ENCODE results near the gene TRAF6.

TRAF6 gene

GRCh38 chr11:36451681-36452080, 58.4 kb downstream of the TRAF6 start:
- CTCF ChIA-PET, result interaction anchor here (1.3 to 3.3 kb wide), 8 partner anchors 11 to 96 kb away, joined by 5 to 15 read pairs (median 10); no protein-coding TSS in a partner anchor
- peak overlapping the region in 1 of 7 experiments; percentile 28 for H3K4me3 ChIP-seq (ENCODE audit: control insufficient read depth in 1 of 7, extremely low read depth in 1 of 7, insufficient read depth in 4 of 7, low read depth in 2 of 7, low read length in 6 of 7)
- H3K9me3 ChIP-seq (ENCODE audit: control extremely low read depth in 1 of 5, control insufficient read depth in 4 of 5, insufficient read depth in 2 of 5, low read depth in 1 of 5, low read length in 4 of 5), result no peaks in the 10 kb centered on the region
- H3K27me3 ChIP-seq (replicated peaks in 2 of 5; ENCODE audit: control insufficient read depth in 4 of 5, insufficient read depth in 5 of 5, low read length in 4 of 5), result no peaks in the 10 kb centered on the region
- 75% methylated on average over 1 of the region's 1 CpG for WGBS (ENCODE audit: insufficient coverage)
- POLR2A ChIA-PET, result interaction anchor here (1.1 kb wide), 1 partner anchor 41 kb away, joined by 3 read pairs; no protein-coding TSS in a partner anchor
- H3K27ac ChIP-seq (ENCODE audit: insufficient read depth in 1 of 2, low read depth in 1 of 2, low read length in 2 of 2, poor library complexity in 1 of 2, severe bottlenecking in 2 of 2), result peak overlapping the region in 1 of 2 experiments; percentile 59
- peak in 1 of 3 donors; percentile 16 for DNase-seq
- H3K36me3 ChIP-seq (ENCODE audit: control insufficient read depth in 4 of 4, insufficient read depth in 4 of 4, low read length in 3 of 4), result peaks cover 2 to 83% (median 31%) of the 10 kb centered on the region in 4 experiments
- peaks cover 28 to 78% (median 72%) of the 10 kb centered on the region in 4 experiments for H3K4me1 ChIP-seq (ENCODE audit: control extremely low read depth in 1 of 4, control insufficient read depth in 4 of 4, insufficient read depth in 4 of 4, low read length in 3 of 4)

DNA sequence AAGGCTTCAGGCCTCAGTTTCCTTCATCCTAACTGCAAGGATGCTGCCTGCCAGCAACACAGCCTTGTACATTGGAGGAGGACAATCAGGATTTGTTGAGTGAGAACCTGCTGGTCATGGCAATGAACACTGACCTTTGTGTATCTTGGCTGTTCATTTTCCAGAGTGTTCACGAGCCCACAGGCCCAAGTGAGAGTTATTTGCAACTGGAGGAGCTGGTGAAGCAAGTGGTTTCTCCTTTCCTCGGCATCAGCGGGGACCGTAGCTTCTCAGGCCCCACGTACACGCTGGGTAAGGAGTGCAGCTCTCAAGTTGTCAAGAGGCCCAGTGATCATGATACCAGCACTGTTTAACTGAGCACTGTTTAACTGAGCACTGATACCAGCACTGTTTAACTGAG, 59.0 kb downstream of the TRAF6 start:
- Histone ChIP-seq H3K4me1 (ENCODE audit: control extremely low read depth in 1 of 4, control insufficient read depth in 4 of 4, insufficient read depth in 4 of 4, low read length in 3 of 4) (peaks cover 28 to 73% (median 68%) of the 10 kb centered on the region in 4 experiments), H3K9me3 (ENCODE audit: control extremely low read depth in 1 of 5, control insufficient read depth in 4 of 5, insufficient read depth in 2 of 5, low read depth in 1 of 5, low read length in 4 of 5) (no peaks in the 10 kb centered on the region), H3K4me3 (ENCODE audit: control insufficient read depth in 1 of 7, extremely low read depth in 1 of 7, insufficient read depth in 4 of 7, low read depth in 2 of 7, low read length in 6 of 7) (peak overlapping the region in 1 of 7 experiments; percentile 28), H3K36me3 (ENCODE audit: control insufficient read depth in 4 of 4, insufficient read depth in 4 of 4, low read length in 3 of 4) (peaks cover 7 to 83% (median 32%) of the 10 kb centered on the region in 4 experiments), H3K27me3 (replicated peaks in 2 of 5; ENCODE audit: control insufficient read depth in 4 of 5, insufficient read depth in 5 of 5, low read length in 4 of 5) (no peaks in the 10 kb centered on the region), H3K27ac (ENCODE audit: insufficient read depth in 1 of 2, low read depth in 1 of 2, low read length in 2 of 2, poor library complexity in 1 of 2, severe bottlenecking in 2 of 2) (no peak overlapping the region)
- POLR2A ChIA-PET, result no interaction called here
- CTCF ChIA-PET, result interaction anchor here (1.9 to 2.5 kb wide), 4 partner anchors 13 to 39 kb away, joined by 7 to 11 read pairs (median 10); no protein-coding TSS in a partner anchor
- no peak for DNase-seq
- WGBS (ENCODE audit: insufficient coverage), result 89% methylated on average over 6 of the region's 6 CpGs

GRCh38 chr11:36450110-36450572, 59.9 kb downstream of the TRAF6 start:
- no peaks in the 10 kb centered on the region for H3K27me3 ChIP-seq (replicated peaks in 2 of 5; ENCODE audit: control insufficient read depth in 4 of 5, insufficient read depth in 5 of 5, low read length in 4 of 5)
- H3K4me1 ChIP-seq (ENCODE audit: control extremely low read depth in 1 of 4, control insufficient read depth in 4 of 4, insufficient read depth in 4 of 4, low read length in 3 of 4), result peaks cover 28 to 64% (median 61%) of the 10 kb centered on the region in 4 experiments
- WGBS (ENCODE audit: insufficient coverage), result 0% methylated on average over 2 of the region's 3 CpGs
- no peaks in the 10 kb centered on the region for H3K9me3 ChIP-seq (ENCODE audit: control extremely low read depth in 1 of 5, control insufficient read depth in 4 of 5, insufficient read depth in 2 of 5, low read depth in 1 of 5, low read length in 4 of 5)
- DNase-seq, result peak; percentile 21 to 57 (median 48)
- peak overlapping the region in 6 of 7 experiments; percentile 12 to 74 (median 38) for H3K4me3 ChIP-seq (ENCODE audit: control insufficient read depth in 1 of 7, extremely low read depth in 1 of 7, insufficient read depth in 4 of 7, low read depth in 2 of 7, low read length in 6 of 7)
- peaks cover 7 to 81% (median 29%) of the 10 kb centered on the region in 4 experiments for H3K36me3 ChIP-seq (ENCODE audit: control insufficient read depth in 4 of 4, insufficient read depth in 4 of 4, low read length in 3 of 4)
- ChIA-PET CTCF (interaction anchor here (0.7 to 2.5 kb wide), 11 partner anchors 10 to 74 kb away, joined by 3 to 10 read pairs (median 5); no protein-coding TSS in a partner anchor), POLR2A (interaction anchor here (0.6 to 2.1 kb wide), 2 partner anchors 21 to 74 kb away, joined by 4 to 5 read pairs; no protein-coding TSS in a partner anchor)
- peak overlapping the region; percentile 0 to 27 for H3K27ac ChIP-seq (ENCODE audit: insufficient read depth in 1 of 2, low read depth in 1 of 2, low read length in 2 of 2, poor library complexity in 1 of 2, severe bottlenecking in 2 of 2)

DNA sequence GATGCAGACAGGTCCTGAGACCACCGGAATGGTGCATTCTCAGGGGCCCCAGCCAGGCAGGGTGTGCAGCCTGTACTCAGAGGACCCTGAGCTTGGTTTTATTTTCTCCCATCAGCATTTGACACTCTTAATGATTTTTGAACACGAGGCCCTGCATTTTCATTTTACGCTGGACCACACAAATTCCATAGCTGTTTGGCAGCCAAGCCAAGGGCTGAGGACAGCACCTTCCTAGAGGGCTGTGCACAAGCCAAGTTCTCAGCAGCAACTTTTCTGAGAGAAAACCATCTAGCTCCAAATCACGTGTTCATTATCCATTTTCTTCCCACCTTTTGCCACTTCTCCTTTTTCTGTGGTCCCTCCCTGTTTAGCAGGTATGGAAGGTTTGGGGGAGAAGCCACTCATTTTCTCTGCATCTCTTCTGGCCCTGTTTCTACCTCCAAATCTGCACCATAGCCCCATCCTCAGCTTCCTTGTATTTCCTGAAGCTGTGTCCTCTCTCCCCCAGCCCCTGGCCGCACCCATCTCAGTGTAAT, 60.4 kb downstream of the TRAF6 start:
- H3K27me3 ChIP-seq (replicated peaks in 2 of 5; ENCODE audit: control insufficient read depth in 4 of 5, insufficient read depth in 5 of 5, low read length in 4 of 5), result no peaks in the 10 kb centered on the region
- ChIA-PET CTCF (interaction anchor here (0.8 to 2.5 kb wide), 13 partner anchors 9 to 73 kb away, joined by 3 to 10 read pairs (median 5); no protein-coding TSS in a partner anchor), POLR2A (interaction anchor here (0.6 to 2.1 kb wide), 2 partner anchors 20 to 73 kb away, joined by 4 to 5 read pairs; no protein-coding TSS in a partner anchor)
- H3K4me3 ChIP-seq (ENCODE audit: control insufficient read depth in 1 of 7, extremely low read depth in 1 of 7, insufficient read depth in 4 of 7, low read depth in 2 of 7, low read length in 6 of 7), result peak overlapping the region in 6 of 7 experiments; percentile 12 to 74 (median 38)
- 56% methylated on average over 5 of the region's 5 CpGs for WGBS (ENCODE audit: insufficient coverage)
- H3K4me1 ChIP-seq (ENCODE audit: control extremely low read depth in 1 of 4, control insufficient read depth in 4 of 4, insufficient read depth in 4 of 4, low read length in 3 of 4), result peaks cover 28 to 59% (median 56%) of the 10 kb centered on the region in 4 experiments
- H3K9me3 ChIP-seq (ENCODE audit: control extremely low read depth in 1 of 5, control insufficient read depth in 4 of 5, insufficient read depth in 2 of 5, low read depth in 1 of 5, low read length in 4 of 5), result no peaks in the 10 kb centered on the region
- H3K27ac ChIP-seq (ENCODE audit: insufficient read depth in 1 of 2, low read depth in 1 of 2, low read length in 2 of 2, poor library complexity in 1 of 2, severe bottlenecking in 2 of 2), result peak overlapping the region; percentile 0 to 27
- H3K36me3 ChIP-seq (ENCODE audit: control insufficient read depth in 4 of 4, insufficient read depth in 4 of 4, low read length in 3 of 4), result peaks cover 7 to 81% (median 29%) of the 10 kb centered on the region in 4 experiments
- DNase-seq, result no peak

- H3K4me3 ChIP-seq (ENCODE audit: control insufficient read depth in 1 of 7, extremely low read depth in 1 of 7, insufficient read depth in 4 of 7, low read depth in 2 of 7, low read length in 6 of 7), result no peak overlapping the region
- no peaks in the 10 kb centered on the region for H3K9me3 ChIP-seq (ENCODE audit: control extremely low read depth in 1 of 5, control insufficient read depth in 4 of 5, insufficient read depth in 2 of 5, low read depth in 1 of 5, low read length in 4 of 5)
- CTCF ChIA-PET, result no interaction called here
- no peaks in the 10 kb centered on the region for H3K27me3 ChIP-seq (replicated peaks in 2 of 5; ENCODE audit: control insufficient read depth in 4 of 5, insufficient read depth in 5 of 5, low read length in 4 of 5)
- 75% methylated on average over 4 of the region's 8 CpGs for WGBS (ENCODE audit: insufficient coverage)
- H3K4me1 ChIP-seq (ENCODE audit: control extremely low read depth in 1 of 4, control insufficient read depth in 4 of 4, insufficient read depth in 4 of 4, low read length in 3 of 4), result peaks cover 28 to 42% (median 40%) of the 10 kb centered on the region in 4 experiments
- DNase-seq, result no peak
- POLR2A ChIA-PET, result no interaction called here
- H3K27ac ChIP-seq (ENCODE audit: insufficient read depth in 1 of 2, low read depth in 1 of 2, low read length in 2 of 2, poor library complexity in 1 of 2, severe bottlenecking in 2 of 2), result no peak overlapping the region
- peaks cover 7 to 84% (median 36%) of the 10 kb centered on the region in 4 experiments for H3K36me3 ChIP-seq (ENCODE audit: control insufficient read depth in 4 of 4, insufficient read depth in 4 of 4, low read length in 3 of 4)
These were observed 62.1 kb downstream of the TRAF6 start for GRCh38 chr11:36447947-36448346.

DNA sequence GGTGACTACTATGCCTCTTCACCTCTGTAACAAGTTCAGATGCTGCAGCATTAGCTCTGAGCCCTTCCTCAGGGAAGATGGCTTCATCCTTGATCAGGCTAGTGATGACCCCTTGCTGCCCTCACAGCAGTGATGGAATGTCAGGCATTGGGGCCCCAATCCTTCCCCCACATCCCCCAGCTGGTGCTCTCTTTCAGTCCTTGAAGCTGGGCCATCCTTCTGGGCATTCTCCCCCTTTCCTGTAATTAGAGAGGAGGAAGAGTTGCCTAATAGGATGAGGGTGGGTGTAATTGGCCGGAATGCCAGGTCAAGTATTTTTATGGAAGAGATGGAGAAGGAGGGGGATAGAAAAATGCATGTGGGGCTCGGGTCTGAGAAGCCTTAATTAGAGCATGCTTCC, 62.6 kb downstream of the TRAF6 start:
- H3K4me1 ChIP-seq (ENCODE audit: control extremely low read depth in 1 of 4, control insufficient read depth in 4 of 4, insufficient read depth in 4 of 4, low read length in 3 of 4), result peaks cover 28 to 38% (median 35%) of the 10 kb centered on the region in 4 experiments
- ChIA-PET POLR2A (no interaction called here), CTCF (no interaction called here)
- no peak overlapping the region for H3K27ac ChIP-seq (ENCODE audit: insufficient read depth in 1 of 2, low read depth in 1 of 2, low read length in 2 of 2, poor library complexity in 1 of 2, severe bottlenecking in 2 of 2)
- H3K36me3 ChIP-seq (ENCODE audit: control insufficient read depth in 4 of 4, insufficient read depth in 4 of 4, low read length in 3 of 4), result peaks cover 7 to 88% (median 37%) of the 10 kb centered on the region in 4 experiments
- no peak overlapping the region for H3K4me3 ChIP-seq (ENCODE audit: control insufficient read depth in 1 of 7, extremely low read depth in 1 of 7, insufficient read depth in 4 of 7, low read depth in 2 of 7, low read length in 6 of 7)
- no peaks in the 10 kb centered on the region for H3K9me3 ChIP-seq (ENCODE audit: control extremely low read depth in 1 of 5, control insufficient read depth in 4 of 5, insufficient read depth in 2 of 5, low read depth in 1 of 5, low read length in 4 of 5)
- H3K27me3 ChIP-seq (replicated peaks in 2 of 5; ENCODE audit: control insufficient read depth in 4 of 5, insufficient read depth in 5 of 5, low read length in 4 of 5), result no peaks in the 10 kb centered on the region
- WGBS (ENCODE audit: insufficient coverage), result 100% methylated on average over 1 of the region's 2 CpGs
- DNase-seq, result no peak

DNA sequence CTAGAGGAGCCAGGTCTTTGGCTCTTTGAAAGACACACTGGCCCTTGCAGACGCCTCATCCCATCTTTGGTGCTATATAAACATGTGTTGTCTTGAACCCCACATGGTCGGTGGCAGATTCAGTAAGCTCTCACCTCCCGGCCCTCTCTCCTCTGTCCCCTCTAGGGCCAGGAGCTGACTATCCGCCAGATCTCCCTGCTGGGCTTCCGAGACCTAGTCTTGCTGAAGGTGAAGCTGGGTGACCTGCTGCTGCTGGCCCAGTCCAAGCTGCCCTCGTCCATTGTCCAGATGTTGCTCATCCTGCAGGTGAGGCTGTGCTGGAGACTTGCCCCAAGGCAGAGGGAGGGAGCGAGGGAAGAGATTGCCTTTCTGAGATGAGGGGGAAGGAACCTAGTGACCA, 63.9 kb downstream of the TRAF6 start:
- Histone ChIP-seq H3K4me3 (ENCODE audit: control insufficient read depth in 1 of 7, extremely low read depth in 1 of 7, insufficient read depth in 4 of 7, low read depth in 2 of 7, low read length in 6 of 7) (no peak overlapping the region), H3K9me3 (ENCODE audit: control extremely low read depth in 1 of 5, control insufficient read depth in 4 of 5, insufficient read depth in 2 of 5, low read depth in 1 of 5, low read length in 4 of 5) (no peaks in the 10 kb centered on the region), H3K36me3 (ENCODE audit: control insufficient read depth in 4 of 4, insufficient read depth in 4 of 4, low read length in 3 of 4) (peaks cover 7 to 90% (median 40%) of the 10 kb centered on the region in 4 experiments), H3K27me3 (replicated peaks in 2 of 5; ENCODE audit: control insufficient read depth in 4 of 5, insufficient read depth in 5 of 5, low read length in 4 of 5) (no peaks in the 10 kb centered on the region), H3K27ac (ENCODE audit: insufficient read depth in 1 of 2, low read depth in 1 of 2, low read length in 2 of 2, poor library complexity in 1 of 2, severe bottlenecking in 2 of 2) (no peak overlapping the region), H3K4me1 (ENCODE audit: control extremely low read depth in 1 of 4, control insufficient read depth in 4 of 4, insufficient read depth in 4 of 4, low read length in 3 of 4) (peaks cover 17 to 29% (median 21%) of the 10 kb centered on the region in 4 experiments)
- DNase-seq, result no peak
- CTCF ChIA-PET, result interaction anchor here (0.7 to 1.4 kb wide), 6 partner anchors 10 to 47 kb away, joined by 3 to 7 read pairs (median 4); no protein-coding TSS in a partner anchor
- 100% methylated on average over 6 of the region's 7 CpGs for WGBS (ENCODE audit: insufficient coverage)
- POLR2A ChIA-PET, result no interaction called here
